Measurements from ENCODE around the gene SLC8A1. TPM values are rescaled to one million over a fixed set of nuclear protein-coding genes. Genes with fewer than 3 reads are reported as not detected.
A peak's percentile ranks its signal among the peaks of the same experiment; 100 is the strongest.

SLC8A1 gene
- 100 to 1,000 TPM in 1 of 4 donors, 10 to 100 TPM in 3; 66.4 to 109 (median 72.6) TPM for polyA plus RNA-seq (ENCODE audit: insufficient read length in 4 of 4)

- peak in 3 of 4 donors; percentile 24 to 51 (median 41) for DNase-seq (ENCODE audit: low read depth in 4 of 4, low spot score in 3 of 4)
These were observed at the start of gene SLC8A1 for GRCh38 chr2:40451918-40452605. Gene SLC8A1 (minus strand): TSS chr2:40452090.

DNA sequence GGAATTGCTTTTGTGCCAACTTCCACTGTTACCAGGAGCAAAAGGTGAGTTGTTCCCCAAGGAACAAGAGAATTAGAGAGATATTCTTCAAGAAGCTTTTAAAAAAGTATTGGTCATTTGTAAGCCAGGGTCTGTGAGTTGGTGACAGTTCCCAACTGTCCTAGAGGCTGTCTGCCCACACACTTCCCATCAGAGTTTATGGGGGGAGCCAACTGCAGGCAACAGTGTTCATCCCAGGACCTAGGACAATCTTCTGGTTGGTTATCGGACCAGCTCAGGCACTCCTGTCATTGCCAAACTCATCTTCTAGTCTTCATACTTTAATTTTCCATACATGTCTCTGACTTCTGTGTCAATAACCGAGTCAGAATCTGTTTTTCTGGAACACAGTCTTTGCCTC, 47.5 kb upstream of the SLC8A1 start:
- DNase-seq (ENCODE audit: low read depth in 4 of 4, low spot score in 3 of 4): no peak

- no peak for DNase-seq (ENCODE audit: low read depth in 4 of 4, low spot score in 3 of 4)
These were observed 45.5 kb upstream of the SLC8A1 start for GRCh38 chr2:40497251-40497859.

DNA sequence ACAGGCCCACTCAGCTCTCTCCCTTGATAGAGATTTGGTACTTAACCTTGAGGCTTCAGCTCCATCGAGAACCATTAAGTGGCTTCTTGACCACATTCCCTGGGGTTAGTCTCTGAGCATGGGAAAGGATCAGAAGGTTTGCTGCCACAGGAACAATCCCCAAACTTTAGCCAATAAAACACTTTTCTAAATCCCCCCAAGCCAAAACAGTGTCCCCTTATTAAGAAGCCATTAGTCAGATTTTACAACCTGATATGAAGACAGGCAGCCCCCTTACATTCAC, 37.7 kb upstream of the SLC8A1 start:
- DNase-seq (ENCODE audit: low read depth in 4 of 4, low spot score in 3 of 4): no peak

- no peak for DNase-seq (ENCODE audit: low read depth in 4 of 4, low spot score in 3 of 4)
These were observed 37.2 kb upstream of the SLC8A1 start for GRCh38 chr2:40488927-40489677.

- peak in 1 of 4 donors; percentile 29 for DNase-seq (ENCODE audit: low read depth in 4 of 4, low spot score in 3 of 4)
These were observed 36.3 kb upstream of the SLC8A1 start for GRCh38 chr2:40488101-40488601.

DNA sequence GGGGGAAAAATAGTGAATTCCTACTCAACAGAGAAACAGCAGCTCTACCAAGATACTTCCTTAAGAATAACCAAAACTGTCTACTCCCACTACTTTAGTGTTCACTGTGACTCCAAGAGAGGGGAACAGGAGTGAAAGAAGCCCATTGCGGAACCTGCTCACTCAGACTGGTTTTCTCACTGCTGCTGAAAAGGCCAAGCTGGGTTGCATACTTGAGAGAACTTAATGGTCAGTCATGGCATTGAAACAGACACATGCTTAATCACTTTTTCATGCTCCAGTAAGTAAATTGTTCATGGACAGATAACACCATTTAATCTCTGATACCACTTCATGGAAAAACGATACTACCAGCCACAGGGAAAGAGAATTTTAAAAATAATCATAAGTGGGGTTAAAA, 35.7 kb upstream of the SLC8A1 start:
- DNase-seq (ENCODE audit: low read depth in 4 of 4, low spot score in 3 of 4): no peak

DNA sequence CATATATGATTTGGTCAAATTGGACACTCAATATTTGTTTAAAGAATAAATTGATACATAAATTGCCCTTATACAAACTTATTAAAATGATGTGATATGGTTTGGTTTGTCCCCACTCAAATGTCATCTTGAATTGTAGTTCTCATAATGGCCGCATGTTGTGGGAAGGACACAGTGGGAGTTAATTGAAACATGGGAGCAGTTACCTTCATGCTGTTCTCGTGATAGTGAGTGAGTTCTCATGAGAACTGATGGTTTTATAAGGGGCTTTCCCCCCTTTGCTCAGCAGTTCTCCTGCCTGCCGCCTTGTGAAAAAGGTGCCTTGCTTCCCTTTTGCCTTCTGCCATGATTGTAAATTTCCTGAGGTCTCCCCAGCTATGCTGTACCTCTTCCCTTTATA, 34.0 kb upstream of the SLC8A1 start:
- no peak for DNase-seq (ENCODE audit: low read depth in 4 of 4, low spot score in 3 of 4)

DNA sequence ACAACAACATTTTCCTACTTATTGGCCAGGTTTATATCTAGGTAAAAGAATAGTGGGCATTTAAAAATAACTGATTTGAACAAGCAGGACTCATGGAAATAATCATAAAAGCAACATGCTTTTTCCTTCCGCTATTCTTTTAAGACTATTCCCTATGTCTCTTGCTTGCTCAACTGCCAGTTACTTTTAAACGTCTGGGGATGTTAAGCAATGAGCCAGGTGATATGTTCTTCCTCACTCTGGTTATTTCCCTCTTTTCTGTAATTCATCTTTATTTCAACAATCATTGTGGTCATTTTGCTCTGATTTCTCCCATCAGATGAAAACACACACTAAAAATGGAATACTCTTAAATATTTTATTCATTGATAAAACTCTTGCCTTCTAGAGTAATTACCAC, 33.4 kb upstream of the SLC8A1 start:
- DNase-seq (ENCODE audit: low read depth in 4 of 4, low spot score in 3 of 4): no peak

DNA sequence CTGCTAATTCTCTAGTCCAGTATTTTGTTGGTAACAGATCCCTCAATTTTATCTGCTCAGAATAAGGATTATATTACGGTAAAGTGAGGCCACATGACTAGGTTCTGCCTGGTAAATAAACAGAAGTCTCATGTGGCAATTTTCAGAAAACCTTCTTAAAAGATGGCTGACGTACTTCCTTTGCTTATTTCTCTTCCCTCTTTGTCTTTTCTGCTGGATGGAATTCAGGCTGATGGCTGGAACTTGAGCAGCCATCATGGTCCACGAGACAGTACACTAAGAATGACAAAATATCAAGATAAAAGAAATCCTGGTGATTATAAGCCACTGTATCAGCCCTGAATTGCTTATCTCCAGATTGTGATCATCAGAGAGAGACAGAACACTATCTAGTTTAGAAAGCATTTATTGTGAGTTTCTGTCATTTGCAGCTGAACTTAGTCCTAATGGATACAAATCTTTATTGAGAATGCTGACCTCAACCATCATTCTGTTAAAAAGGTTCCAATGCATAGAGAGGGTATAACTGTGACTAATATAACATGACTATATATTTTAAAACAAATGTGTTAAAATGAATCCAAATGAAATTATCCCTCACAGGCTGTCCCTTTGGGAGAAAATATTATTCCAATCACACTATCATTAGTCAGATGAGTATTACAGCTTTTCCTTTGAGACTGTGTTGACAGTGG, 31.8 kb upstream of the SLC8A1 start:
- DNase-seq (ENCODE audit: low read depth in 4 of 4, low spot score in 3 of 4): no peak

GRCh38 chr2:40480596-40480995, 28.7 kb upstream of the SLC8A1 start:
- DNase-seq (ENCODE audit: low read depth in 4 of 4, low spot score in 3 of 4): no peak

DNA sequence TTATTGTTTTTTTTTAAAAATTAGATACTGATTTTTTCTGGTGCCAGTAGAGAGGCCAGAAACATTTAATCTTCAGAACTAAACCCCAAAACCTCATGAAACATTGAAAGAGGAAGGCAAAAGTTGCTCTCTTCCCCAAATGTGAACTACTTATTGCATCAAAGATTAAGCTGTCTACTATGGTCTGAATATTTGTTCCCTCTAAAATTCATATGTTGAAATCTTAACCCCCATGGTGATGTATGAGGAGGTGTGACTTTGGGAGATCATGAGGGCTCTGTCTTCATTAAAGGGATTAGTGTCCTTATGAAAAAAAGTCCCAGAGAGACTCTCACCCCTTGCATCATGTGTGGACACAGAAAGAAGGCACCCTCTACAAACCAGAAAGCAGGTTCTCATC, 28.2 kb upstream of the SLC8A1 start:
- DNase-seq (ENCODE audit: low read depth in 4 of 4, low spot score in 3 of 4): no peak

DNA sequence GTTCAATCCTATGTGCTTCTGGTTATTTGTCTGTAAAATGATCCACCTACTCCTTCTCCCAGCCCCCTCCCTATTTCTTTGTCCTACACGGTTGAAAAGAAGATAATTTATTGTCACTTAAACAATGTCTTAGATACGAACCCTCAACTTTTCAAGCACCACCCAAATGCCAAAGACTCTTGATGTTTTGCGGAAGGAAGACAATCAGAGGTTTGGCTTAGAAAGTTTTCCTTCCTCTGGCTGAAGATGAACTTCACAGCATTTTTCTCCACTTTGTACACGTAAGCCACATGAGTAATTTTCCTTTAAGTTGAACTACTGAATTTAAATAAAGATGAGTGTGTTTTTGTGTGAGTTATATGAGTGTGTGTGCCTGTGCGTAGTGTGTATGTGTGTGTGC, 25.5 kb upstream of the SLC8A1 start:
- DNase-seq (ENCODE audit: low read depth in 4 of 4, low spot score in 3 of 4): no peak

GRCh38 chr2:40476436-40476835, 24.5 kb upstream of the SLC8A1 start:
- no peak for DNase-seq (ENCODE audit: low read depth in 4 of 4, low spot score in 3 of 4)

- DNase-seq (ENCODE audit: low read depth in 4 of 4, low spot score in 3 of 4): no peak
These were observed 22.4 kb upstream of the SLC8A1 start for GRCh38 chr2:40474306-40474705.

DNA sequence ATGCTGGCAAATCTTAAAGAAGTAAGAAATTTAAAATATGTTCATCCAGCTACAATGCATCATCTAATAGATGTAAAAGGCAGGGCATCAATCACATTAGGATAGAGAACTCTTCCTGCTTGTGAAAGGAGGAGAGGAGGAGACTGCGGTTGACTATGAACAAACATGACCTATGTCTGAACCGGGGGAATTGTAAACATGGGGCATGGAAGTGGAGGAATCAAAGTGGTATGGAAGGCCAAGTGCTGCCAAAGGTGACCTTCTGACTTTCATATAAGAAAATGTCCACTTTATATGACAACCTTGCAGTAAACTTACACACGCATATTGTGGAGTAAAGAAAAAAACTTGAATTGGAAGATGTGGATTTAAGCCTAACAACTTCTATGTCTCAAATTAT, 20.0 kb upstream of the SLC8A1 start:
- DNase-seq (ENCODE audit: low read depth in 4 of 4, low spot score in 3 of 4): no peak

GRCh38 chr2:40470822-40471813, 19.2 kb upstream of the SLC8A1 start:
- no peak for DNase-seq (ENCODE audit: low read depth in 4 of 4, low spot score in 3 of 4)

- DNase-seq (ENCODE audit: low read depth in 4 of 4, low spot score in 3 of 4): no peak
These were observed 15.2 kb upstream of the SLC8A1 start for GRCh38 chr2:40466935-40467572.

- no peak for DNase-seq (ENCODE audit: low read depth in 4 of 4, low spot score in 3 of 4)
These were observed 14.5 kb upstream of the SLC8A1 start for GRCh38 chr2:40466332-40466906.
